OCI-LY3 (cell line): Measurements from ENCODE around the gene TSC22D1.

ENCODE experiments used
- CTCF ChIP-seq: fragments of 200-600, 300-600 bp; sonication (generic); IDR thresholded peaks from 2 replicates; pipeline ENCODE4 v1.5.1; 2014; ENCODE audit warnings: antibody characterized with exemption, low read length, low read depth
- EZH2phosphoT487 ChIP-seq: fragments of 200-600 bp; shearing (Covaris generic); IDR thresholded peaks from 2 replicates; pipeline ENCODE4 v1.6.1; 2018; ENCODE audit warnings: antibody characterized with exemption, mixed run types, low read depth

- TF ChIP-seq CTCF, result no peak
- no peak for TF ChIP-seq EZH2phosphoT487
These were observed 123.1 kb downstream of the TSC22D1 start for GRCh38 chr13:44453069-44453468.
